WTC11 (cell line): ENCODE data around the gene SRRM5. TPM values are rescaled to one million over a fixed set of nuclear protein-coding genes. Genes with fewer than 3 reads are reported as not detected.

Experiments used
- ATAC-seq: fragments of 200-7000 bp; cut with Tn5 transposase; 2 replicates; pipeline ENCODE4 v1.10.0; 2021; ENCODE audit warnings: mild to moderate bottlenecking, moderate library complexity
- CTCF ChIA-PET: fragments of 300-600 bp; sonication (Branson Sonifier 250); formaldehyde crosslinking; loops from one replicate; lab custom pipeline; 2021; ENCODE audit warnings: antibody characterized with exemption; lab: Charles Lee
- POLR2A ChIA-PET: fragments of 350-600 bp; sonication (Branson Sonifier 250); formaldehyde crosslinking; loops from one replicate; lab custom pipeline; 2021; ENCODE audit warnings: antibody characterized with exemption; lab: Charles Lee
- DNase-seq: peaks from one replicate; pipeline ENCODE4 v3.0.0; 2021; ENCODE audit warnings: low spot score
- H3K27ac Mint-ChIP-seq: 2 replicates; pipeline ENCODE4 v1.8.0; 2021; ENCODE audit warnings: mixed read lengths
- H3K27me3 Mint-ChIP-seq: 2 replicates; pipeline ENCODE4 v1.8.0; 2021; ENCODE audit warnings: low read depth, mild to moderate bottlenecking, moderate library complexity, mixed read lengths
- H3K36me3 Mint-ChIP-seq: 2 replicates; pipeline ENCODE4 v1.8.0; 2021; ENCODE audit warnings: mixed read lengths
- H3K4me1 Mint-ChIP-seq: 2 replicates; pipeline ENCODE4 v1.8.0; 2022; ENCODE audit warnings: mixed read lengths
- H3K4me3 Mint-ChIP-seq: 2 replicates; pipeline ENCODE4 v1.8.0; 2021; ENCODE audit warnings: mild to moderate bottlenecking, moderate library complexity, mixed read lengths
- H3K9me3 Mint-ChIP-seq: 2 replicates; pipeline ENCODE4 v1.8.0; 2021; ENCODE audit warnings: mixed read lengths
- CREM ChIP-seq: sonication (generic); formaldehyde crosslinking; IDR thresholded peaks from 2 replicates; pipeline ENCODE4 v1.8.1; 2022; ENCODE audit warnings: mild to moderate bottlenecking, missing genetic modification reagents, moderate library complexity
- ERG ChIP-seq: fragments of 250-450 bp; sonication (Bioruptor Pico); IDR thresholded peaks from 2 replicates; pipeline ENCODE4 v1.8.0; 2021; ENCODE audit warnings: mild to moderate bottlenecking
- FOXJ3 ChIP-seq: sonication (generic); formaldehyde crosslinking; IDR thresholded peaks from 2 replicates; pipeline ENCODE4 v1.9.0; 2021; ENCODE audit warnings: missing genetic modification reagents, mild to moderate bottlenecking, borderline replicate concordance
- FOXP1 ChIP-seq: sonication (generic); formaldehyde crosslinking; IDR thresholded peaks from 2 replicates; pipeline ENCODE4 v1.8.0; 2022; ENCODE audit warnings: missing genetic modification reagents, mild to moderate bottlenecking, moderate library complexity, borderline replicate concordance
- GRHL2 ChIP-seq: fragments of 250-450 bp; sonication (Bioruptor Pico); IDR thresholded peaks from 2 replicates; pipeline ENCODE4 v1.8.0; 2022; ENCODE audit warnings: mild to moderate bottlenecking, moderate library complexity; ENCODE audit not compliant: insufficient replicate concordance, severe bottlenecking
- MAX ChIP-seq: sonication (generic); formaldehyde crosslinking; IDR thresholded peaks from 2 replicates; pipeline ENCODE4 v1.8.0; 2022; ENCODE audit warnings: mild to moderate bottlenecking, missing genetic modification reagents
- MYBL2 ChIP-seq: sonication (generic); formaldehyde crosslinking; IDR thresholded peaks from 2 replicates; pipeline ENCODE4 v1.8.1; 2023; ENCODE audit warnings: mild to moderate bottlenecking, moderate library complexity, missing genetic modification reagents
- SMAD4 ChIP-seq: sonication (generic); formaldehyde crosslinking; IDR thresholded peaks from 2 replicates; pipeline ENCODE4 v1.8.0; 2022; ENCODE audit warnings: mild to moderate bottlenecking, missing genetic modification reagents
- TCF7 ChIP-seq: sonication (generic); formaldehyde crosslinking; IDR thresholded peaks from 2 replicates; pipeline ENCODE4 v1.8.0; 2022; ENCODE audit warnings: mild to moderate bottlenecking, low read depth, missing genetic modification reagents, moderate library complexity
- TEAD4 ChIP-seq: sonication (generic); formaldehyde crosslinking; IDR thresholded peaks from 2 replicates; pipeline ENCODE4 v1.8.0; 2022; ENCODE audit warnings: mild to moderate bottlenecking, missing genetic modification reagents
- ZMAT4 ChIP-seq: fragments of 250-450 bp; sonication (Bioruptor Pico); IDR thresholded peaks from 2 replicates; pipeline ENCODE4 v1.9.0; 2021; ENCODE audit warnings: mild to moderate bottlenecking
- ZNF425 ChIP-seq: fragments of 250-450 bp; sonication (Bioruptor Pico); conservative IDR thresholded peaks from 2 replicates; pipeline ENCODE4 v1.9.0; 2021; ENCODE audit warnings: mild to moderate bottlenecking
- total RNA-seq: library from RNA; stranded (reverse); gene quantifications from 3 replicates; pipeline ENCODE4 v1.2.3, GENCODE V29; 2021
- TF ChIP-seq, protein P1 (sequence below): sonication (generic); formaldehyde crosslinking; IDR thresholded peaks from 2 replicates; pipeline ENCODE4 v1.8.0; 2022; ENCODE audit warnings: mild to moderate bottlenecking, missing genetic modification reagents
- TF ChIP-seq, protein P2 (sequence below): sonication (generic); formaldehyde crosslinking; IDR thresholded peaks from 2 replicates; pipeline ENCODE4 v1.8.1; 2023; ENCODE audit warnings: mild to moderate bottlenecking, missing genetic modification reagents, moderate library complexity
- TF ChIP-seq, protein P3 (sequence below): sonication (generic); formaldehyde crosslinking; IDR thresholded peaks from 2 replicates; pipeline ENCODE4 v1.8.0; 2023; ENCODE audit warnings: missing genetic modification reagents
- TF ChIP-seq, protein P4 (sequence below): sonication (generic); formaldehyde crosslinking; IDR thresholded peaks from 2 replicates; pipeline ENCODE4 v1.8.1; 2022; ENCODE audit warnings: mild to moderate bottlenecking, missing genetic modification reagents, moderate library complexity, borderline replicate concordance

The SRRM5 gene
- total RNA-seq, 1 experiment from 2014 or later: 0.42 TPM

GRCh38 chr19:43606569-43607229, 5.2 kb upstream of the SRRM5 start:
- no peaks in the 10 kb centered on the region for H3K27me3 Mint-ChIP-seq
- peaks cover 6% of the 10 kb centered on the region; the same call in 1 of the 2 replicates for H3K4me1 Mint-ChIP-seq
- no peak for ATAC-seq
- no peak overlapping the region for H3K27ac Mint-ChIP-seq
- TF ChIP-seq ZNF425 (no peak), TEAD4 (CRISPR knock-in tag) (no peak), FOXP1 (CRISPR knock-in tag) (no peak), GRHL2 (CRISPR knock-in tag) (no peak), CREM (CRISPR knock-in tag) (no peak), MAX (CRISPR knock-in tag) (no peak), MYBL2 (CRISPR knock-in tag) (no peak)
- TF ChIP-seq, protein P1, sequence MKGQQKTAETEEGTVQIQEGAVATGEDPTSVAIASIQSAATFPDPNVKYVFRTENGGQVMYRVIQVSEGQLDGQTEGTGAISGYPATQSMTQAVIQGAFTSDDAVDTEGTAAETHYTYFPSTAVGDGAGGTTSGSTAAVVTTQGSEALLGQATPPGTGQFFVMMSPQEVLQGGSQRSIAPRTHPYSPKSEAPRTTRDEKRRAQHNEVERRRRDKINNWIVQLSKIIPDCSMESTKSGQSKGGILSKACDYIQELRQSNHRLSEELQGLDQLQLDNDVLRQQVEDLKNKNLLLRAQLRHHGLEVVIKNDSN: no peak
- TF ChIP-seq, protein P2, sequence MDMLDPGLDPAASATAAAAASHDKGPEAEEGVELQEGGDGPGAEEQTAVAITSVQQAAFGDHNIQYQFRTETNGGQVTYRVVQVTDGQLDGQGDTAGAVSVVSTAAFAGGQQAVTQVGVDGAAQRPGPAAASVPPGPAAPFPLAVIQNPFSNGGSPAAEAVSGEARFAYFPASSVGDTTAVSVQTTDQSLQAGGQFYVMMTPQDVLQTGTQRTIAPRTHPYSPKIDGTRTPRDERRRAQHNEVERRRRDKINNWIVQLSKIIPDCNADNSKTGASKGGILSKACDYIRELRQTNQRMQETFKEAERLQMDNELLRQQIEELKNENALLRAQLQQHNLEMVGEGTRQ (CRISPR knock-in tag): no peak
- TF ChIP-seq, protein P3, sequence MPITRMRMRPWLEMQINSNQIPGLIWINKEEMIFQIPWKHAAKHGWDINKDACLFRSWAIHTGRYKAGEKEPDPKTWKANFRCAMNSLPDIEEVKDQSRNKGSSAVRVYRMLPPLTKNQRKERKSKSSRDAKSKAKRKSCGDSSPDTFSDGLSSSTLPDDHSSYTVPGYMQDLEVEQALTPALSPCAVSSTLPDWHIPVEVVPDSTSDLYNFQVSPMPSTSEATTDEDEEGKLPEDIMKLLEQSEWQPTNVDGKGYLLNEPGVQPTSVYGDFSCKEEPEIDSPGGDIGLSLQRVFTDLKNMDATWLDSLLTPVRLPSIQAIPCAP (CRISPR knock-in tag): no peak
- ChIA-PET CTCF (interaction anchor here (1.6 to 2.4 kb wide), 3 partner anchors 12 to 52 kb away, joined by 4 to 8 read pairs (median 4); no protein-coding TSS in a partner anchor), POLR2A (interaction anchor here (0.9 to 1.4 kb wide), 2 partner anchors 11 to 14 kb away, joined by 3 read pairs; partner anchors contain the start of genes IRGQ and ZNF576)
- no peak overlapping the region for H3K4me3 Mint-ChIP-seq
- no peak for DNase-seq
- H3K9me3 Mint-ChIP-seq: no peaks in the 10 kb centered on the region
- peaks cover under 1% of the 10 kb centered on the region; the same call in 1 of the 2 replicates for H3K36me3 Mint-ChIP-seq

DNA sequence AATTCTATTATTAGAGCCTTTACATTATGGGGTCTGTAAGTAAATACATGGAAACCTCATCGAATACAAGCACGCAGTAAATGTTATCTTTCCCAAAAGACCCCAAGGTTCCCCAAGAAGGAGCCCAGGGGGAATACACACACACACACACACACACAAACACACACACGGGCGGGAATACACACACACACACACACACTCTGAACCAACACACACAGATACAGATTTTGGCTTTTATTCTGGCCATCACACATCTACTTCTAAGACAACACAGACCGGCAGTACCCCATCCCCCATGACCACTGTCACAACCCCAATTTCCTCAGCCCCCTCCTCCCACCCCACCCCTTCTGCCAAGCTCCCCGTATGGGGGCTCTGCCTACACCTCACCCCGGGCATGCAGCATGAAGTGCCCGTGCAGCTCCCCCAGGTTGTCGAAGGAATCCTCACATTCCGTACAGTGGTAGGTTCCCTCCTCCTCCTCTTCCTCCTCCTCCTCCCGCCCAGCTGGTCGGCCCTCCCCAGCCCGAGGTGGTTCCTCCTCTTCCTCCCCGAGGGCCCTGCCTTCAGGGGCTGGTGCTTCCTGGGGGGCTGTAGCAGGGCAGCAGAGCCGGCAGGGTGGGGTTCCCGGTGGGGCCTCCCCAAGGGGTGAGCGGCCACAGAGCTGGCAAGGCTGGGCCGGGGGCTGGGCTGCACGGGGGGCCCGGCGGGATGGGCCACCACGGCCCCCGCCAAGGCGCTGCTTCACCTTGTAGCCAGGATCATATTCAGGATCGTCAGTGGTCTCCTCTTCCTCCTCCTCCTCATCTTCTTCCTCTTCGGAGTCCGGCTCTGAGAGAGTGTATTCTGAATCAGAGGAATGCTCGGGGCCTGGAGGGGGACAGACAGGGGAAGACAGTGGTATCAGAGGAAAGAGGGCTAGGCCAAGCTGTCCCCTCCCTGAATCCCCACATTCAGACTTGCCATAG, 4.4 kb upstream of the SRRM5 start:
- Mint-ChIP-seq H3K9me3 (peaks cover 5% of the 10 kb centered on the region), H3K36me3 (peaks cover 8% of the 10 kb centered on the region), H3K27ac (no peak overlapping the region), H3K27me3 (no peaks in the 10 kb centered on the region), H3K4me1 (peaks cover 6% of the 10 kb centered on the region; the same call in 1 of the 2 replicates), H3K4me3 (no peak overlapping the region)
- CTCF ChIA-PET: interaction anchor here (0.5 to 2.4 kb wide), 2 partner anchors 52 to 1459 kb away, joined by 3 to 8 read pairs; no protein-coding TSS in a partner anchor
- TF ChIP-seq FOXJ3 (CRISPR knock-in tag) (no peak), SMAD4 (no peak), TCF7 (CRISPR knock-in tag) (no peak), FOXP1 (CRISPR knock-in tag) (no peak), ZMAT4 (CRISPR knock-in tag) (no peak), ERG (CRISPR knock-in tag) (no peak)
- TF ChIP-seq, protein P4, sequence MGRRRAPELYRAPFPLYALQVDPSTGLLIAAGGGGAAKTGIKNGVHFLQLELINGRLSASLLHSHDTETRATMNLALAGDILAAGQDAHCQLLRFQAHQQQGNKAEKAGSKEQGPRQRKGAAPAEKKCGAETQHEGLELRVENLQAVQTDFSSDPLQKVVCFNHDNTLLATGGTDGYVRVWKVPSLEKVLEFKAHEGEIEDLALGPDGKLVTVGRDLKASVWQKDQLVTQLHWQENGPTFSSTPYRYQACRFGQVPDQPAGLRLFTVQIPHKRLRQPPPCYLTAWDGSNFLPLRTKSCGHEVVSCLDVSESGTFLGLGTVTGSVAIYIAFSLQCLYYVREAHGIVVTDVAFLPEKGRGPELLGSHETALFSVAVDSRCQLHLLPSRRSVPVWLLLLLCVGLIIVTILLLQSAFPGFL (CRISPR knock-in tag): no peak
- ATAC-seq (no peak), DNase-seq (no peak)
- POLR2A ChIA-PET: interaction anchor here (0.9 kb wide), 1 partner anchor 13 kb away, joined by 3 read pairs; no protein-coding TSS in a partner anchor
